Measurements from ENCODE around the gene NF1. TPM values are rescaled to one million over a fixed set of nuclear protein-coding genes. Genes with fewer than 3 reads are reported as not detected.

Gene NF1
- total and polyA plus RNA-seq, 2 of the 13 experiments (the other 11 are each of a cell fraction or from before 2014, with no cell fraction given) = 21.5 to 26.5 TPM

DNA sequence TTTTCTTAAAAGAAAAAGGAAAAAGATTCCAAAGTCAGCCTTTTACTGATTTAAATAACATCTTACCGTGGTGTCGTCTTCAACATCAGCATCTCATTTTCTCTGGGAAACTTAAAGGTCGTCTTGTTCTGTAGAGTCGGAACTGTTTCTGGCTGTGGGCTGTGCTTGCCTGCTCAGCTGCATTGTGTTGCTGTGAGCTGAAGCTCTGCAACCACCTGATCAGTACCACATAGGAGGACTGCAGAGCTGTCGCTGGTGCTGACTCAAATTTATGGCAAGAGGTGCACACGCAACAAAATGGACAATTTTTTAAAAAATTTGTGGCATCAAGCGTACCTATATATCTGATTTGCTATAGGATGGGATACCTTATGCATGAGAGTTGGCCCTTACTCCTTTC, 202.3 kb downstream of the NF1 start, which contains the start of gene OMG:
Gene OMG (minus strand): TSS at position 150 of the 400 bp plus-strand sequence. CDS start 908 bp downstream, outside the sequence.
- ATAC-seq = no peak
- Histone ChIP-seq H3K27ac (ENCODE audit: extremely low read length, insufficient read depth, low read length) (no peak within 1 kb of the TSS), H3K36me3 (replicated peaks in 1 of 2; ENCODE audit: control insufficient read depth in 1 of 2, insufficient read depth in 2 of 2, low read length in 2 of 2) (no peaks in the 10 kb centered on the region; a peak in 1 of 5 replicates), H3K79me2 (ENCODE audit: insufficient read depth, low read length) (no peaks in the 10 kb centered on the region), H3K4me2 (ENCODE audit: low read depth, low read length) (no peak within 1 kb of the TSS), H3K9me3 (ENCODE audit: low read length) (no peaks in the 10 kb centered on the region), H3K4me3 (replicated peaks in 1 of 3; ENCODE audit: insufficient read depth in 1 of 3, low read depth in 2 of 3, low read length in 3 of 3) (no peak within 1 kb of the TSS), H3K9ac (ENCODE audit: insufficient read depth, low read depth, low read length) (no peak within 1 kb of the TSS), H2AFZ (ENCODE audit: low read length) (no peak within 1 kb of the TSS), H4K20me1 (ENCODE audit: insufficient read depth, low read length) (no peaks in the 10 kb centered on the region), H3K4me1 (ENCODE audit: insufficient read depth, low read length) (no peaks in the 10 kb centered on the region), H3K27me3 (ENCODE audit: control insufficient read depth in 1 of 2, insufficient read depth in 2 of 2, low read length in 2 of 2) (no peaks in the 10 kb centered on the region)
- no peak for FAIRE-seq
- no TSS peak for BruUV-seq (replicated peaks)
- WGBS (ENCODE audit: low lambda C conversion rate) = 97% methylated on average over 7 of the region's 7 CpGs
- ChIA-PET POLR2A (no interaction called here), CTCF (ENCODE audit: low intra/inter-chr PET ratio, low total read pairs) (no interaction called here)
- intact Hi-C loops (cut with micrococcal nuclease; ENCODE audit: unreplicated experiment) = no loop called here
- no peak for DNase-seq (ENCODE audit: low spot score)
- in situ Hi-C loops (cut with HindIII; ENCODE audit: extremely low pct_ligation_motif_present, low pct_unique_long_range_greater_than_20kb) = no loop called here
- no peak for TF ChIP-seq ZBTB40 (IDR thresholded peaks at IDR 0.05)
- no peak for TF ChIP-seq ZBTB40 (CRISPR knock-in tag; IDR thresholded peaks at IDR 0.05)
- TF ChIP-seq GABPB1 (CRISPR knock-in tag; IDR thresholded peaks at IDR 0.05) = no peak
- no peak for TF ChIP-seq SCMH1 (CRISPR knock-in tag; IDR thresholded peaks at IDR 0.05; ENCODE audit: borderline replicate concordance)
- no peak for TF ChIP-seq PLSCR1 (CRISPR knock-in tag; IDR thresholded peaks at IDR 0.05; ENCODE audit: borderline replicate concordance)
- TF ChIP-seq SKI (IDR thresholded peaks at IDR 0.05; ENCODE audit: partially characterized antibody) = no peak
- TF ChIP-seq NAIF1 (CRISPR knock-in tag; IDR thresholded peaks at IDR 0.05; ENCODE audit: borderline replicate concordance) = no peak
- no peak for TF ChIP-seq ZBTB14 (CRISPR knock-in tag; IDR thresholded peaks at IDR 0.05)
- TF ChIP-seq, protein P1, sequence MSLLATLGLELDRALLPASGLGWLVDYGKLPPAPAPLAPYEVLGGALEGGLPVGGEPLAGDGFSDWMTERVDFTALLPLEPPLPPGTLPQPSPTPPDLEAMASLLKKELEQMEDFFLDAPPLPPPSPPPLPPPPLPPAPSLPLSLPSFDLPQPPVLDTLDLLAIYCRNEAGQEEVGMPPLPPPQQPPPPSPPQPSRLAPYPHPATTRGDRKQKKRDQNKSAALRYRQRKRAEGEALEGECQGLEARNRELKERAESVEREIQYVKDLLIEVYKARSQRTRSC (CRISPR knock-in tag; IDR thresholded peaks at IDR 0.05; ENCODE audit: low read depth) = no peak
- TF ChIP-seq POLR2AphosphoS5 (IDR thresholded peaks at IDR 0.05; ENCODE audit: low read depth, low read length) = no peak
- TF ChIP-seq, protein P2, sequence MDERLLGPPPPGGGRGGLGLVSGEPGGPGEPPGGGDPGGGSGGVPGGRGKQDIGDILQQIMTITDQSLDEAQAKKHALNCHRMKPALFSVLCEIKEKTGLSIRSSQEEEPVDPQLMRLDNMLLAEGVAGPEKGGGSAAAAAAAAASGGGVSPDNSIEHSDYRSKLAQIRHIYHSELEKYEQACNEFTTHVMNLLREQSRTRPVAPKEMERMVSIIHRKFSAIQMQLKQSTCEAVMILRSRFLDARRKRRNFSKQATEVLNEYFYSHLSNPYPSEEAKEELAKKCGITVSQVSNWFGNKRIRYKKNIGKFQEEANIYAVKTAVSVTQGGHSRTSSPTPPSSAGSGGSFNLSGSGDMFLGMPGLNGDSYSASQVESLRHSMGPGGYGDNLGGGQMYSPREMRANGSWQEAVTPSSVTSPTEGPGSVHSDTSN (CRISPR knock-in tag; IDR thresholded peaks at IDR 0.05) = no peak
- TF ChIP-seq ZNF781 (CRISPR knock-in tag; IDR thresholded peaks at IDR 0.05; ENCODE audit: borderline replicate concordance, not compliant biosample characterization) = no peak
- TF ChIP-seq SATB2 (CRISPR knock-in tag; IDR thresholded peaks at IDR 0.05) = no peak
